ENCODE data around the gene SH2B2.
A peak's percentile ranks its signal among the peaks of the same experiment; 100 is the strongest.

Gene SH2B2

GRCh38 chr7:102266541-102266940, 20.1 kb upstream of the SH2B2 start:
- no peak for DNase-seq (ENCODE audit: low spot score)

- no peak for DNase-seq (ENCODE audit: low spot score)
These were observed 18.0 kb upstream of the SH2B2 start for GRCh38 chr7:102268635-102269034.

GRCh38 chr7:102270178-102270887, 16.3 kb upstream of the SH2B2 start:
- DNase-seq (ENCODE audit: low spot score), result no peak

GRCh38 chr7:102271158-102271798, 15.4 kb upstream of the SH2B2 start:
- DNase-seq (ENCODE audit: low spot score), result no peak

- peak; percentile 68 for DNase-seq (ENCODE audit: low spot score)
These were observed 14.4 kb upstream of the SH2B2 start for GRCh38 chr7:102272075-102272916.

- no peak for DNase-seq (ENCODE audit: low spot score)
These were observed 13.5 kb upstream of the SH2B2 start for GRCh38 chr7:102272917-102273748.

GRCh38 chr7:102273749-102274712, 12.6 kb upstream of the SH2B2 start:
- no peak for DNase-seq (ENCODE audit: low spot score)

- no peak for DNase-seq (ENCODE audit: low spot score)
These were observed 11.5 kb upstream of the SH2B2 start for GRCh38 chr7:102275123-102275703.

GRCh38 chr7:102277901-102278300, 8.8 kb upstream of the SH2B2 start:
- DNase-seq (ENCODE audit: low spot score), result no peak

GRCh38 chr7:102279537-102280400, 6.9 kb upstream of the SH2B2 start:
- DNase-seq (ENCODE audit: low spot score), result peak; percentile 17

- DNase-seq (ENCODE audit: low spot score), result no peak
These were observed 6.1 kb upstream of the SH2B2 start for GRCh38 chr7:102280521-102280920.

- no peak for DNase-seq (ENCODE audit: low spot score)
These were observed 4.9 kb upstream of the SH2B2 start for GRCh38 chr7:102281785-102282184.

GRCh38 chr7:102282465-102283362, 4.0 kb upstream of the SH2B2 start:
- no peak for DNase-seq (ENCODE audit: low spot score)

GRCh38 chr7:102283477-102284189, 3.0 kb upstream of the SH2B2 start:
- no peak for DNase-seq (ENCODE audit: low spot score)

- DNase-seq (ENCODE audit: low spot score), result no peak
These were observed 2.3 kb upstream of the SH2B2 start for GRCh38 chr7:102284399-102284798.

GRCh38 chr7:102284891-102285539, 1.7 kb upstream of the SH2B2 start:
- no peak for DNase-seq (ENCODE audit: low spot score)

GRCh38 chr7:102285540-102286236, 980 bp upstream of the SH2B2 start:
- no peak for DNase-seq (ENCODE audit: low spot score)

All from hematopoietic multipotent progenitor cell treated with erythropoietin and hydrocortisone succinate and interleukin-3 and kit ligand, for 15 days (in vitro differentiated cells).